Endothelial cell of umbilical vein (primary cell): ENCODE measurements around the gene KERA. TPM values are rescaled to one million over a fixed set of nuclear protein-coding genes. Genes with fewer than 3 reads are reported as not detected.

ENCODE experiments used
- BruUV-seq: library from RNA; stranded (reverse); fragments of 400-500 nt; replicated peaks from 2 replicates; lab custom pipeline; 2021; lab: Mats Ljungman, UMichigan
- CTCF ChIA-PET: fragments of 300-600, 350-600 bp; sonication (Branson Sonifier 250); formaldehyde crosslinking; loops from one replicate; lab custom pipeline; 2021; ENCODE audit warnings: antibody characterized with exemption, inconsistent platforms; lab: Charles Lee
- POLR2A ChIA-PET: fragments of 300-600, 350-600 bp; sonication (Branson Sonifier 250); formaldehyde crosslinking; loops from one replicate; lab custom pipeline; 2021; ENCODE audit warnings: antibody characterized with exemption, inconsistent platforms; lab: Charles Lee
- DNase-seq: peaks from one replicate; pipeline ENCODE4 v3.0.0-alpha.2; 2011; ENCODE audit warnings: low read depth, low spot score
- FAIRE-seq: peaks from 2 replicates; lab custom pipeline; 2011; peaks lifted over from hg19 to GRCh38; lab: Jason Lieb, UNC
- H2AFZ ChIP-seq: 2 replicates; pipeline ENCODE4 v1.6.0; 2012; ENCODE audit warnings: low read depth, low read length, control low read depth, inconsistent platforms
- H3K27ac ChIP-seq: 2 replicates; pipeline ENCODE4 v1.5.1; 2011; ENCODE audit warnings: low read depth, mild to moderate bottlenecking, control low read depth, low read length, moderate library complexity; ENCODE audit not compliant: insufficient read depth
- H3K27me3 ChIP-seq, 2 experiments: 2 replicates each; pipeline versions ENCODE4 v1.6.0 to v1.6.1; 2011; ENCODE audit warnings: low read length in 2 of 2, mixed read lengths in 1 of 2; ENCODE audit not compliant: control insufficient read depth in 2 of 2, insufficient read depth in 2 of 2
- H3K36me3 ChIP-seq, 2 experiments: 2 replicates in 1 of 2; 3 replicates in 1 of 2; pipeline ENCODE4 v1.5.1; 2011; ENCODE audit warnings: low read length in 2 of 2, mild to moderate bottlenecking in 1 of 2, moderate library complexity in 1 of 2; ENCODE audit not compliant: control insufficient read depth in 2 of 2, insufficient read depth in 2 of 2; ENCODE audit errors: extremely low read depth in 1 of 2
- H3K4me1 ChIP-seq: 3 replicates; pipeline ENCODE4 v1.5.1; 2011; ENCODE audit warnings: mild to moderate bottlenecking, low read length; ENCODE audit not compliant: control insufficient read depth, insufficient read depth; ENCODE audit errors: extremely low read depth
- H3K4me2 ChIP-seq: 2 replicates; pipeline ENCODE4 v1.6.1; 2011; ENCODE audit warnings: low read length, control low read depth, mixed read lengths; ENCODE audit not compliant: insufficient read depth
- H3K4me3 ChIP-seq, 3 experiments: fragments of 200-600 bp in 1 of 3; sonication (generic), shearing (Covaris generic) in 1 of 3; replicated peaks in 1 of 3; 2 replicates each; pipeline ENCODE4 v1.5.1; 2011 to 2016; ENCODE audit warnings: control low read depth in 3 of 3, low read length in 3 of 3, mild to moderate bottlenecking in 2 of 3, inconsistent platforms in 1 of 3, low read depth in 1 of 3, moderate library complexity in 1 of 3; ENCODE audit not compliant: insufficient read depth in 1 of 3
- H3K79me2 ChIP-seq: 2 replicates; pipeline ENCODE4 v1.6.0; 2012; ENCODE audit warnings: low read length, inconsistent platforms; ENCODE audit not compliant: control insufficient read depth, insufficient read depth
- H3K9ac ChIP-seq: replicated peaks from 2 replicates; pipeline ENCODE3; 2011; ENCODE audit warnings: low read length, control low read depth; ENCODE audit not compliant: insufficient read depth; ENCODE audit errors: extremely low read depth
- H3K9me1 ChIP-seq: replicated peaks from 3 replicates; pipeline ENCODE4 v1.6.0; 2011; ENCODE audit warnings: mild to moderate bottlenecking, low read length; ENCODE audit not compliant: control insufficient read depth, insufficient read depth; ENCODE audit errors: extremely low read depth
- H3K9me3 ChIP-seq: replicated peaks from 2 replicates; pipeline ENCODE4 v1.5.1; 2012; ENCODE audit warnings: low read length, inconsistent platforms; ENCODE audit not compliant: control insufficient read depth, insufficient read depth
- H4K20me1 ChIP-seq: replicated peaks from 2 replicates; pipeline ENCODE3; 2011; ENCODE audit warnings: mild to moderate bottlenecking, low read length; ENCODE audit not compliant: control insufficient read depth, insufficient read depth; ENCODE audit errors: extremely low read depth
- EZH2 ChIP-seq: IDR thresholded peaks from 2 replicates; pipeline ENCODE4 v1.6.1; 2012; ENCODE audit warnings: borderline replicate concordance, low read depth, mild to moderate bottlenecking, moderate library complexity, low read length, inconsistent platforms; ENCODE audit not compliant: severe bottlenecking
- FOS ChIP-seq: IDR thresholded peaks from 2 replicates; pipeline ENCODE4 v1.6.1; 2011; ENCODE audit warnings: mild to moderate bottlenecking, low read length, moderate library complexity, borderline replicate concordance; ENCODE audit not compliant: insufficient read depth
- GATA2 ChIP-seq: IDR thresholded peaks from 2 replicates; pipeline ENCODE4 v1.7.0; 2011; ENCODE audit warnings: low read depth, mild to moderate bottlenecking, moderate library complexity, mixed read lengths, low read length; ENCODE audit not compliant: insufficient read length, insufficient read depth
- JUN ChIP-seq: IDR thresholded peaks from 2 replicates; pipeline ENCODE4 v1.6.1; 2011; ENCODE audit warnings: borderline replicate concordance, low read depth; ENCODE audit not compliant: insufficient read length, insufficient read depth
- MYC ChIP-seq: IDR thresholded peaks from one replicate; pipeline ENCODE4 v1.6.1; 2011; ENCODE audit warnings: mild to moderate bottlenecking, low read depth, low read length
- POLR2A ChIP-seq: IDR thresholded peaks from 2 replicates; pipeline ENCODE4 v1.6.1; 2012; ENCODE audit warnings: low read depth, mild to moderate bottlenecking, control low read depth, low read length
- POLR2AphosphoS5 ChIP-seq: IDR thresholded peaks from 2 replicates; pipeline ENCODE4 v1.6.1; 2012; ENCODE audit warnings: low read depth, mild to moderate bottlenecking, control low read depth, low read length, moderate library complexity; ENCODE audit not compliant: insufficient read depth
- dilution Hi-C: fragments of 300-500 bp; cut with MboI; formaldehyde crosslinking; loops from one replicate; pipeline ENCODE4 v1.15.0; 2019; ENCODE audit warnings: low sequenced_read_pairs; ENCODE audit not compliant: extremely low pct_ligation_motif_present
- intact Hi-C: fragments of 100-400 bp; cut with micrococcal nuclease; formaldehyde crosslinking; loops from one replicate; pipeline ENCODE4 v1.10.0; 2022
- polyA plus RNA-seq, 4 experiments: library from polyadenylated mRNA; depleted of rRNA in 3 of 4; stranded (reverse) in 3 of 4; unstranded in 1 of 4; fragments of >200 nt; gene quantifications; 2 replicates each; pipeline versions ENCODE4 v1.2.1 to v1.2.3, GENCODE V29; 2011 to 2012; ENCODE audit warnings: missing spikeins in 1 of 4
- total RNA-seq: library from RNA; stranded (reverse); gene quantifications from 2 replicates; pipeline ENCODE4 v1.2.3, GENCODE V29; 2021
- TF ChIP-seq, protein P1 (sequence below): IDR thresholded peaks from 2 replicates; pipeline ENCODE4 v1.6.1; 2011; ENCODE audit not compliant: insufficient read depth, insufficient read length
- TF ChIP-seq, protein P2 (sequence below), 2 donors: IDR thresholded peaks; 1 replicate in 1 of 2; 2 replicates in 1 of 2; pipeline ENCODE4 v1.5.1; 2011; ENCODE audit warnings: low read length in 2 of 2, mild to moderate bottlenecking in 2 of 2, moderate library complexity in 2 of 2, control low read depth in 1 of 2, inconsistent platforms in 1 of 2, low read depth in 1 of 2; ENCODE audit not compliant: insufficient read depth in 1 of 2; ENCODE audit errors: extremely low read depth in 1 of 2

KERA gene
- total and polyA plus RNA-seq, 2 donors (not counting 3 experiments of a cell fraction or from before 2014, with no cell fraction given) = not detected

DNA sequence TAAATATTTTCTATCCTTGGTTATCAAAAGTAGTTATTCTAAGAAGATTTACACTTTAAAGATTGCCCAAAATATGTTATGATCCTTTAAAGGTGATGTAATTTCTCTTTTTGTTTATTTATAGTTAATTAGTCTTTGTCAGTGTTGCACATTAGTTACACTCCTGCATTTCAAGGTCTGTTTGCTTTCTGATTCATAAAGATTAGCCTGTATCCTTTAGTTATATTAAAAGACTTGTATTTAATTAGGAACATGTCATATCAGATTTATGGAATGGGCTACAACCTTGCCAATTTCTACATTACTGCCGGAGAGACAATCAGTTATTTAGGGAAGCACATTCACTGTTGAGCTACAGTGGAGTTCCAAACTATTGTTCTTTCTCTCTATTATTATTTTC lies 56.5 kb downstream of the KERA start:
- Histone ChIP-seq H3K36me3 (no peaks in the 10 kb centered on the region), H3K79me2 (no peaks in the 10 kb centered on the region), H3K27ac (no peak overlapping the region), H3K27me3 (no peaks in the 10 kb centered on the region), H3K9me1 (no peaks in the 10 kb centered on the region), H2AFZ (no peak overlapping the region), H4K20me1 (no peaks in the 10 kb centered on the region), H3K4me1 (no peaks in the 10 kb centered on the region), H3K4me2 (no peak overlapping the region), H3K9me3 (no peaks in the 10 kb centered on the region), H3K9ac (no peak overlapping the region), H3K4me3 (no peak overlapping the region)
- TF ChIP-seq GATA2 = no peak
- TF ChIP-seq POLR2A = no peak
- TF ChIP-seq POLR2AphosphoS5 = no peak
- TF ChIP-seq, protein P1, sequence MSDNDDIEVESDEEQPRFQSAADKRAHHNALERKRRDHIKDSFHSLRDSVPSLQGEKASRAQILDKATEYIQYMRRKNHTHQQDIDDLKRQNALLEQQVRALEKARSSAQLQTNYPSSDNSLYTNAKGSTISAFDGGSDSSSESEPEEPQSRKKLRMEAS = no peak
- TF ChIP-seq EZH2 = no peak
- TF ChIP-seq JUN = no peak
- TF ChIP-seq FOS = no peak
- TF ChIP-seq, protein P2, sequence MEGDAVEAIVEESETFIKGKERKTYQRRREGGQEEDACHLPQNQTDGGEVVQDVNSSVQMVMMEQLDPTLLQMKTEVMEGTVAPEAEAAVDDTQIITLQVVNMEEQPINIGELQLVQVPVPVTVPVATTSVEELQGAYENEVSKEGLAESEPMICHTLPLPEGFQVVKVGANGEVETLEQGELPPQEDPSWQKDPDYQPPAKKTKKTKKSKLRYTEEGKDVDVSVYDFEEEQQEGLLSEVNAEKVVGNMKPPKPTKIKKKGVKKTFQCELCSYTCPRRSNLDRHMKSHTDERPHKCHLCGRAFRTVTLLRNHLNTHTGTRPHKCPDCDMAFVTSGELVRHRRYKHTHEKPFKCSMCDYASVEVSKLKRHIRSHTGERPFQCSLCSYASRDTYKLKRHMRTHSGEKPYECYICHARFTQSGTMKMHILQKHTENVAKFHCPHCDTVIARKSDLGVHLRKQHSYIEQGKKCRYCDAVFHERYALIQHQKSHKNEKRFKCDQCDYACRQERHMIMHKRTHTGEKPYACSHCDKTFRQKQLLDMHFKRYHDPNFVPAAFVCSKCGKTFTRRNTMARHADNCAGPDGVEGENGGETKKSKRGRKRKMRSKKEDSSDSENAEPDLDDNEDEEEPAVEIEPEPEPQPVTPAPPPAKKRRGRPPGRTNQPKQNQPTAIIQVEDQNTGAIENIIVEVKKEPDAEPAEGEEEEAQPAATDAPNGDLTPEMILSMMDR (IDR thresholded peaks at IDR 0.05; ENCODE audit: extremely low read depth in 1 of 2, insufficient read depth in 1 of 2, low read depth in 1 of 2, low read length in 2 of 2) = no peak
- TF ChIP-seq MYC = no peak
- no TSS peak for BruUV-seq
- dilution Hi-C loops = no loop called here
- DNase-seq (peak; percentile 39), FAIRE-seq (no peak)
- intact Hi-C loops = loop anchor here (5.0 kb wide), 1 partner anchor 316 kb away; no protein-coding TSS in a partner anchor
- POLR2A ChIA-PET = no interaction called here
- CTCF ChIA-PET = interaction anchor here (0.7 kb wide), 1 partner anchor 274 kb away, joined by 3 read pairs; no protein-coding TSS in a partner anchor

Other genes starting within 250 kb of the KERA start
- not detected in 2 replicates for gene CCER1, start 102.8 kb downstream of the KERA start, total RNA-seq
- gene CCER1, start 102.8 kb downstream of the KERA start, polyA plus RNA-seq = not detected in 2 replicates
- gene EPYC, start 53.1 kb downstream of the KERA start, total RNA-seq = not detected in 2 replicates
- gene EPYC, start 53.1 kb downstream of the KERA start, polyA plus RNA-seq = 0.06 TPM in 1 of 2 replicates, not detected in the other
- 1.9 TPM in 1 of 2 replicates, not detected in the other for gene LUM, start 53.5 kb upstream of the KERA start, total RNA-seq
- 0.05 and 0.29 TPM in 2 replicates for gene LUM, start 53.5 kb upstream of the KERA start, polyA plus RNA-seq
- gene DCN, start 124.8 kb upstream of the KERA start, total RNA-seq = 0.42 TPM in 1 of 2 replicates, not detected in the other
- 0.38 and 0.43 TPM in 2 replicates for gene DCN, start 124.8 kb upstream of the KERA start, polyA plus RNA-seq